ENCODE results near the gene LIN9. TPM values are rescaled to one million over a fixed set of nuclear protein-coding genes. Genes with fewer than 3 reads are reported as not detected.

The LIN9 gene
- total and polyA plus RNA-seq, 2 experiments from 2014 or later, result 11.8 to 16.9 TPM

GRCh38 chr1:226185141-226186036 lies 123.6 kb downstream of the LIN9 start:
- Histone ChIP-seq H3K27ac (ENCODE audit: low read depth) (no peak overlapping the region), H4K20me1 (replicated peaks; ENCODE audit: insufficient read depth) (peaks cover 24% of the 10 kb centered on the region), H3K4me2 (peak overlapping the region; percentile 96), H3K4me3 (peak overlapping the region; percentile 97), H3K79me2 (replicated peaks; ENCODE audit: insufficient read depth) (peaks cover 58% of the 10 kb centered on the region), H3K9me2 (ENCODE audit: insufficient read depth) (no peaks in the 10 kb centered on the region), H3K36me3 (ENCODE audit: insufficient read depth) (no peaks in the 10 kb centered on the region), H3F3A (replicated peaks; ENCODE audit: low read depth) (peaks cover 7% of the 10 kb centered on the region), H3K4me1 (ENCODE audit: insufficient read depth) (peaks cover 6% of the 10 kb centered on the region; the same call in 1 of the 2 replicates), H2AFZ (no peak overlapping the region), H3K27me3 (ENCODE audit: insufficient read depth) (no peaks in the 10 kb centered on the region)
- TF ChIP-seq POLR2AphosphoS5 (IDR thresholded peaks at IDR 0.05; ENCODE audit: low read depth) (no peak), REST (IDR thresholded peaks at IDR 0.05; ENCODE audit: unreplicated experiment) (no peak)
- H3K9me3 Mint-ChIP-seq, result no peaks in the 10 kb centered on the region
- H3K36me3 Mint-ChIP-seq (ENCODE audit: low read depth), result peaks cover 2% of the 10 kb centered on the region
- H3K27me3 Mint-ChIP-seq (ENCODE audit: insufficient read depth, low read depth, poor library complexity), result peaks cover 2% of the 10 kb centered on the region
- H3K27ac Mint-ChIP-seq, result no peak overlapping the region
- ATAC-seq, result no peak
- DNase-seq (ENCODE audit: low spot score), result no peak
- H3K4me3 Mint-ChIP-seq, result peak overlapping the region; percentile 93
- H3K4me1 Mint-ChIP-seq, result peaks cover 23% of the 10 kb centered on the region

GRCh38 chr1:226181996-226182714 lies 126.8 kb downstream of the LIN9 start:
- H3K27me3 ChIP-seq (ENCODE audit: insufficient read depth), result no peaks in the 10 kb centered on the region
- peak overlapping the region; percentile 42; the same call in 1 of the 2 replicates for H3K27ac ChIP-seq (ENCODE audit: low read depth)
- Mint-ChIP-seq H3K27ac (no peak overlapping the region), H3K36me3 (ENCODE audit: low read depth) (peaks cover 14% of the 10 kb centered on the region), H3K4me3 (no peak overlapping the region), H3K27me3 (ENCODE audit: insufficient read depth, low read depth, poor library complexity) (peaks cover 2% of the 10 kb centered on the region), H3K9me3 (no peaks in the 10 kb centered on the region), H3K4me1 (peaks cover 20% of the 10 kb centered on the region)
- H3K4me2 ChIP-seq, result peak overlapping the region; percentile 40; the same call in 1 of the 2 replicates
- H3K9me2 ChIP-seq (ENCODE audit: insufficient read depth), result no peaks in the 10 kb centered on the region
- peaks cover 90% of the 10 kb centered on the region for H3K79me2 ChIP-seq (replicated peaks; ENCODE audit: insufficient read depth)
- no peak overlapping the region for H3K4me3 ChIP-seq
- ATAC-seq (no peak), DNase-seq (ENCODE audit: low spot score) (peak; percentile 29)
- H3K4me1 ChIP-seq (ENCODE audit: insufficient read depth), result peaks cover 6% of the 10 kb centered on the region; the same call in 1 of the 2 replicates
- no peak overlapping the region for H2AFZ ChIP-seq
- no peaks in the 10 kb centered on the region for H3K36me3 ChIP-seq (ENCODE audit: insufficient read depth)
- H4K20me1 ChIP-seq (replicated peaks; ENCODE audit: insufficient read depth), result peaks cover 32% of the 10 kb centered on the region
- H3F3A ChIP-seq (replicated peaks; ENCODE audit: low read depth), result peaks cover 7% of the 10 kb centered on the region
- TF ChIP-seq EZH2 (IDR thresholded peaks at IDR 0.05; ENCODE audit: low read depth, unreplicated experiment), result no peak
- TF ChIP-seq CTCF (conservative IDR thresholded peaks at IDR 0.05; ENCODE audit: low read depth in 2 of 2), result peak; percentile 39 to 51
- TF ChIP-seq STAT1 (IDR thresholded peaks at IDR 0.05; ENCODE audit: unreplicated experiment), result no peak

Other genes with a start within 250 kb of the LIN9 start
- gene H3-3A, start 246.4 kb downstream of the LIN9 start, total RNA-seq (2014; rRNA removed; shearing (Covaris generic)), result 913 and 938 TPM in 2 replicates
- 2,407 and 2,643 TPM in 2 replicates for gene H3-3A, start 246.4 kb downstream of the LIN9 start, polyA plus RNA-seq (2016; fragmentation: Nextera tagmentation; extraction: Ambion mirVana)
- gene ACBD3, start 122.4 kb downstream of the LIN9 start, total RNA-seq (2014; rRNA removed; shearing (Covaris generic)), result 36.2 and 37.2 TPM in 2 replicates
- 17.1 and 17.9 TPM in 2 replicates for gene ACBD3, start 122.4 kb downstream of the LIN9 start, polyA plus RNA-seq (2016; fragmentation: Nextera tagmentation; extraction: Ambion mirVana)
- 0.97 and 2.6 TPM in 2 replicates for gene MIXL1, start 85.5 kb downstream of the LIN9 start, total RNA-seq (2014; rRNA removed; shearing (Covaris generic))
- 0.66 and 1.0 TPM in 2 replicates for gene MIXL1, start 85.5 kb downstream of the LIN9 start, polyA plus RNA-seq (2016; fragmentation: Nextera tagmentation; extraction: Ambion mirVana)
- 603 and 877 TPM in 2 replicates for gene PARP1, start 98.9 kb upstream of the LIN9 start, total RNA-seq (2014; rRNA removed; shearing (Covaris generic))
- 1,061 and 1,082 TPM in 2 replicates for gene PARP1, start 98.9 kb upstream of the LIN9 start, polyA plus RNA-seq (2016; fragmentation: Nextera tagmentation; extraction: Ambion mirVana)
- 0.74 and 1.3 TPM in 2 replicates for gene STUM, start 239.6 kb upstream of the LIN9 start, total RNA-seq (2014; rRNA removed; shearing (Covaris generic))
- 0.23 and 0.40 TPM in 2 replicates for gene STUM, start 239.6 kb upstream of the LIN9 start, polyA plus RNA-seq (2016; fragmentation: Nextera tagmentation; extraction: Ambion mirVana)

Measured in GM23338 (cell line).